NCI-H748 (cell line): ENCODE measurements around the gene ABCC8.

Experiments used
- DNase-seq: peaks from one replicate; lab custom pipeline; 2025; ENCODE audit not compliant: unreplicated experiment; lab: John Stamatoyannopoulos, UW

ABCC8 gene

GRCh38 chr11:17506314-17506713 is 29.7 kb upstream of the ABCC8 start:
- DNase-seq, result no peak

GRCh38 chr11:17505146-17505545 is 28.5 kb upstream of the ABCC8 start:
- DNase-seq, result no peak

- DNase-seq, result peak; percentile 83
These were observed 27.9 kb upstream of the ABCC8 start for GRCh38 chr11:17504330-17505107.

- DNase-seq, result no peak
These were observed 26.0 kb upstream of the ABCC8 start for GRCh38 chr11:17502630-17503029.

GRCh38 chr11:17500673-17501072 is 24.0 kb upstream of the ABCC8 start:
- DNase-seq, result no peak

- no peak for DNase-seq
These were observed 21.8 kb upstream of the ABCC8 start for GRCh38 chr11:17498475-17498874.

- DNase-seq, result peak; percentile 85
These were observed 21.4 kb upstream of the ABCC8 start for GRCh38 chr11:17498058-17498457.

GRCh38 chr11:17496406-17496805 is 19.8 kb upstream of the ABCC8 start:
- DNase-seq, result no peak

GRCh38 chr11:17494019-17494418 is 17.4 kb upstream of the ABCC8 start:
- no peak for DNase-seq

- no peak for DNase-seq
These were observed 14.3 kb upstream of the ABCC8 start for GRCh38 chr11:17490938-17491337.

- DNase-seq, result no peak
These were observed 13.6 kb upstream of the ABCC8 start for GRCh38 chr11:17490232-17490631.

GRCh38 chr11:17489751-17490150 is 13.1 kb upstream of the ABCC8 start:
- no peak for DNase-seq

GRCh38 chr11:17488563-17488962 is 11.9 kb upstream of the ABCC8 start:
- DNase-seq, result no peak

GRCh38 chr11:17486646-17487045 is 10.0 kb upstream of the ABCC8 start:
- no peak for DNase-seq

- no peak for DNase-seq
These were observed 6.9 kb upstream of the ABCC8 start for GRCh38 chr11:17483505-17483904.

- DNase-seq, result no peak
These were observed 5.3 kb upstream of the ABCC8 start for GRCh38 chr11:17481905-17482304.

GRCh38 chr11:17479284-17480214 is 2.9 kb upstream of the ABCC8 start:
- DNase-seq, result peak; percentile 29

GRCh38 chr11:17478070-17478469 is 1.4 kb upstream of the ABCC8 start:
- no peak for DNase-seq

GRCh38 chr11:17477361-17477760 is 716 bp upstream of the ABCC8 start:
- DNase-seq, result no peak

- DNase-seq, result peak; percentile 72
These were observed 364 bp upstream of the ABCC8 start for GRCh38 chr11:17477084-17477333.

- peak; percentile 49 for DNase-seq
These were observed 854 bp downstream of the ABCC8 start for GRCh38 chr11:17475666-17476316.
